ENCODE results near the gene NPAS3.

GRCh38 chr14:33742166-33742565, 803.5 kb downstream of the NPAS3 start:
- TF ChIP-seq CTCF (IDR thresholded peaks at IDR 0.05) = no peak
- no peak for TF ChIP-seq POLR2A (IDR thresholded peaks at IDR 0.05)
